K562 (cell line): ENCODE measurements around the gene PRKAG2.

Experiments
- CBX2 ChIP-seq: fragments of 200-600 bp; sonication (generic); IDR thresholded peaks from one replicate; pipeline ENCODE4 v1.6.1; 2012; ENCODE audit warnings: mild to moderate bottlenecking, low read length, inconsistent platforms; ENCODE audit not compliant: insufficient read depth, poor library complexity, severe bottlenecking
- MCM7 ChIP-seq, 2 experiments: fragments of 450-650 bp; IDR thresholded peaks; 2 replicates each; pipeline ENCODE4 v1.6.1; 2016 to 2018
- MEF2A ChIP-seq: IDR thresholded peaks from 2 replicates; pipeline ENCODE4 v1.6.1; 2011; ENCODE audit warnings: low read depth, mild to moderate bottlenecking, low read length, moderate library complexity; ENCODE audit not compliant: control insufficient read depth
- NR3C1 ChIP-seq: sonication (generic); formaldehyde crosslinking; IDR thresholded peaks from 2 replicates; pipeline ENCODE4 v1.8.1; 2022; ENCODE audit warnings: missing genetic modification reagents
- ZC3H8 ChIP-seq: fragments of 450-650 bp; IDR thresholded peaks from 2 replicates; pipeline ENCODE4 v1.6.1; 2017
- ZNF324 ChIP-seq: fragments of 250-450 bp; sonication (Bioruptor Pico); IDR thresholded peaks from 2 replicates; pipeline ENCODE4 v1.4.0; 2020; ENCODE audit warnings: mild to moderate bottlenecking
- ZNF830 ChIP-seq: fragments of 250-450 bp; sonication (Bioruptor Pico); IDR thresholded peaks from 2 replicates; pipeline ENCODE4 v1.5.0; 2021; ENCODE audit warnings: mild to moderate bottlenecking
- TF ChIP-seq, protein P1 (sequence below), 3 experiments: IDR thresholded peaks in 2 of 3; conservative IDR thresholded peaks in 1 of 3; 2 replicates each; pipeline ENCODE4 v1.5.1; 2011 to 2012; ENCODE audit warnings: low read length in 3 of 3, mild to moderate bottlenecking in 3 of 3, control low read depth in 2 of 3, improper control_type of control experiment in 1 of 3, inconsistent platforms in 1 of 3, low read depth in 1 of 3, mixed read lengths in 1 of 3, moderate library complexity in 1 of 3; ENCODE audit not compliant: insufficient read depth in 2 of 3

DNA sequence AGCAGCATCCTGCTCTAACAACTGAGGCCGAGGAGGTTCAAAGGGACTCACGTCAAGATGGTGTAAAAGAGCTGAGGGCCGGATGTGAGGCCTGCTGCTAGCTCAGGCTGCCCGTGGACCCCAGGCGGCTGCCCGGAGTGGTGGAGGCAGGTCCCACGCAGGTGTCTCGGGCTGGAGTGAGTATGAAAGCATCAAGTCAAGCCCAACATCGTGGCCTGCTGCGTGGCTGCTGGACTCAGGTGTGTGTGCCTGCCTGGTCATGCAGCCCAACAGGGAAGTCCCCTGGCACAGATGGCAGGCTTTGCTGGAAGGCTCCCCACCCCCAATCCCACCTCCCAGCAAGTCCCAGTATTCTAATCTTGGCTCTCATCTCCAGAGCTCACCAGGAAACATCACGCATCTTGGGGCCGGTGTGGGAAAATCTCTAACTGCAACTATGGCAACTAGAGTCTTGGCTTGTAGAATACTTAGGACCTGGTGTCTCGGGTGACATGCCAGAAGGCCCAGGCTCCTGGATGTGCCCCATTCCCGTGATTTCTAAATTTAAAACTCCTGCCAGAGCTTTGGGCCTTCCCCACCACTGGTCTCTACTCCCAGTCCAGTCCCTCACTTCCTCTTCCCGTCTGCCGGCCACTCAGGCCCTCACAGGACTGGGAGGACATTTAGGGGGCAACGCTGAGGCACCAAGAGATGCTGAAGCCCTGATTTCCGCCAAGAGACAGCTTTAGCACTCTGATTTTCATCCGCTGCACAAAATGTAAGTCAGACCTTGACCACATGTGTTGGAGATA, 85.9 kb downstream of the PRKAG2 start:
- TF ChIP-seq, protein P1, sequence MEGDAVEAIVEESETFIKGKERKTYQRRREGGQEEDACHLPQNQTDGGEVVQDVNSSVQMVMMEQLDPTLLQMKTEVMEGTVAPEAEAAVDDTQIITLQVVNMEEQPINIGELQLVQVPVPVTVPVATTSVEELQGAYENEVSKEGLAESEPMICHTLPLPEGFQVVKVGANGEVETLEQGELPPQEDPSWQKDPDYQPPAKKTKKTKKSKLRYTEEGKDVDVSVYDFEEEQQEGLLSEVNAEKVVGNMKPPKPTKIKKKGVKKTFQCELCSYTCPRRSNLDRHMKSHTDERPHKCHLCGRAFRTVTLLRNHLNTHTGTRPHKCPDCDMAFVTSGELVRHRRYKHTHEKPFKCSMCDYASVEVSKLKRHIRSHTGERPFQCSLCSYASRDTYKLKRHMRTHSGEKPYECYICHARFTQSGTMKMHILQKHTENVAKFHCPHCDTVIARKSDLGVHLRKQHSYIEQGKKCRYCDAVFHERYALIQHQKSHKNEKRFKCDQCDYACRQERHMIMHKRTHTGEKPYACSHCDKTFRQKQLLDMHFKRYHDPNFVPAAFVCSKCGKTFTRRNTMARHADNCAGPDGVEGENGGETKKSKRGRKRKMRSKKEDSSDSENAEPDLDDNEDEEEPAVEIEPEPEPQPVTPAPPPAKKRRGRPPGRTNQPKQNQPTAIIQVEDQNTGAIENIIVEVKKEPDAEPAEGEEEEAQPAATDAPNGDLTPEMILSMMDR (IDR thresholded peaks at IDR 0.05 in 2 of 3, conservative IDR thresholded peaks at IDR 0.05 in 1 of 3; ENCODE audit: insufficient read depth in 2 of 3, low read depth in 1 of 3, low read length in 3 of 3): no peak
- no peak for TF ChIP-seq CBX2
- TF ChIP-seq NR3C1 (CRISPR knock-in tag): no peak
- no peak for TF ChIP-seq ZNF324 (CRISPR knock-in tag)
- no peak for TF ChIP-seq MCM7 (IDR thresholded peaks at IDR 0.05)
- no peak for TF ChIP-seq ZC3H8
- TF ChIP-seq ZNF830 (CRISPR knock-in tag): no peak
- TF ChIP-seq MEF2A: no peak
